Activated T-cell treated with anti-CD3 and anti-CD28 coated beads, Interleukin-2, amount 50 U/mL, for 48 hours (primary cell): ENCODE data around the gene RPS6KA2.

Source experiments
- DNase-seq, 2 experiments: peaks; one replicate each; pipeline ENCODE4 v3.0.0-alpha.2; 2020

The RPS6KA2 gene

GRCh38 chr6:166613027-166613426 lies 14.0 kb downstream of the RPS6KA2 start:
- DNase-seq = no peak

GRCh38 chr6:166612471-166612881 lies 14.6 kb downstream of the RPS6KA2 start:
- DNase-seq = no peak

GRCh38 chr6:166611631-166612030 lies 15.4 kb downstream of the RPS6KA2 start:
- no peak for DNase-seq

- no peak for DNase-seq
Measured at GRCh38 chr6:166610069-166610468, 17.0 kb downstream of the RPS6KA2 start.

GRCh38 chr6:166608774-166609173 lies 18.3 kb downstream of the RPS6KA2 start:
- no peak for DNase-seq

- no peak for DNase-seq
Measured at GRCh38 chr6:166605752-166606151, 21.3 kb downstream of the RPS6KA2 start.

- DNase-seq = no peak
Measured at GRCh38 chr6:166604911-166605310, 22.1 kb downstream of the RPS6KA2 start.

GRCh38 chr6:166604328-166604727 lies 22.7 kb downstream of the RPS6KA2 start:
- no peak for DNase-seq

- DNase-seq = no peak
Measured at GRCh38 chr6:166603043-166603690, 23.9 kb downstream of the RPS6KA2 start.

GRCh38 chr6:166601956-166602355 lies 25.1 kb downstream of the RPS6KA2 start:
- no peak for DNase-seq

GRCh38 chr6:166600931-166601330 lies 26.1 kb downstream of the RPS6KA2 start:
- no peak for DNase-seq

GRCh38 chr6:166599205-166599604 lies 27.8 kb downstream of the RPS6KA2 start:
- no peak for DNase-seq

GRCh38 chr6:166598441-166599138 lies 28.5 kb downstream of the RPS6KA2 start:
- no peak for DNase-seq

- DNase-seq = no peak
Measured at GRCh38 chr6:166597711-166598440, 29.2 kb downstream of the RPS6KA2 start.

- DNase-seq = no peak
Measured at GRCh38 chr6:166596776-166597507, 30.1 kb downstream of the RPS6KA2 start.

- DNase-seq = no peak
Measured at GRCh38 chr6:166595949-166596348, 31.1 kb downstream of the RPS6KA2 start.

- DNase-seq = no peak
Measured at GRCh38 chr6:166595061-166595780, 31.8 kb downstream of the RPS6KA2 start.

GRCh38 chr6:166592821-166593220 lies 34.2 kb downstream of the RPS6KA2 start:
- DNase-seq = no peak

GRCh38 chr6:166591961-166592520 lies 35.0 kb downstream of the RPS6KA2 start:
- DNase-seq = no peak

GRCh38 chr6:166591026-166591425 lies 36.0 kb downstream of the RPS6KA2 start:
- DNase-seq = no peak

- no peak for DNase-seq
Measured at GRCh38 chr6:166589786-166590574, 37.1 kb downstream of the RPS6KA2 start.
